Hepatic stellate cell (primary cell): ENCODE results near the gene CCDC195.

Experiments
- DNase-seq: peaks from one replicate; pipeline ENCODE4 v3.0.0; 2011; ENCODE audit warnings: low spot score

The CCDC195 gene

DNA sequence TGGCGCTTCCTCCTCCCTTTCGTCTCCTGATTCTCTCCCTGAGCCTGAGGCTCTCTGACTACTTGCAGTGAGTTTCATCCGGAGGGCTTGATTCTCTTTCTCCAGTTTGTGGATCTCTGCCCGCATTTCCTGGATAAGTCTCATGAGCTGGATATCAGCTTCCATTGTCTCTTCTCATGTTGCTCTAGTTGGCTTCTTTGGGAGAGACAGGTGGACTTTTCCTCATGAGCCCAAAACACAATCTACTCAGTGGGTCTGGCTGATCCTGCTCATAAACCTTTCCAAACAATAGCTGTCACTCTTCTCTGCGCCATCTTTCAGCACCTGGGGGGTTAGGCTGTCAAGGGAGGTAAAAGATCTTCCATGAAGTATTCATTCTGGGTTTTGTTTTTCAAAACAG lies at the start of gene CCDC195:
Gene CCDC195 (minus strand): TSS at position 165 of the 400 bp plus-strand sequence. CDS start 0 bp downstream, at position 165.
- no peak for DNase-seq

DNA sequence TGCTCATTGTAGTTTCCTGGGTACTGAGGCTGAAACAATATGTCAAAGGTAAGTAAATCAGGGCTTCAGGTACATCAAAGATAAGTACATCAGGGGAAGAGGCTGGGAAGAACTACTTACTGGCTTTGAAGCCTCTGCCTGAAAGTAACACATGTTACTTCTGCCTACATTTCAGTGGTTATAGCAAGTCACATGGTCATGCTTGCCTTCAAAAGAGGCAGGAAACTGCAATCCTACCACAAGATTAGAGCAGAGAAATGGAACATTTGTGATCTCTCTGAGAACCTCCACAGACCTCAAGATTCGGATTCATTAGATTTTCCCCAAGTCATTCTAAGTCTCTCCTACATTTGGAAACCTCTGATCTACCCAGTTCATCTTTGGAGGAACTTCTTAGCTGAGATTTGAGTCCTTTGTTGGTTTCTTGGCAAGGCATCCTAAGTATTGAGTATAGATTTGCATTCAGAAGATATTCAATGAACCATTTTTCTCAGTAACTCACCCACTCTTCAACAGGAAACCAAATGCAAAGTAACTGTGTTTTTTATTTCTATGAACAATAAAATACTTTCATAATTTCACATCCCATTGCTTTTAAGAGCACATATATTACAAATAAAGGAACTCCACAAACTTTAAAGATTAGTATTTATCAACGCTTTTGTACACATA lies 48.5 kb upstream of the CCDC195 start:
- no peak for DNase-seq

GRCh38 chr2:224757934-224758548 lies 41.9 kb upstream of the CCDC195 start:
- DNase-seq = no peak

- peak; percentile 31 for DNase-seq
Measured at GRCh38 chr2:224753743-224754540, 37.8 kb upstream of the CCDC195 start.

DNA sequence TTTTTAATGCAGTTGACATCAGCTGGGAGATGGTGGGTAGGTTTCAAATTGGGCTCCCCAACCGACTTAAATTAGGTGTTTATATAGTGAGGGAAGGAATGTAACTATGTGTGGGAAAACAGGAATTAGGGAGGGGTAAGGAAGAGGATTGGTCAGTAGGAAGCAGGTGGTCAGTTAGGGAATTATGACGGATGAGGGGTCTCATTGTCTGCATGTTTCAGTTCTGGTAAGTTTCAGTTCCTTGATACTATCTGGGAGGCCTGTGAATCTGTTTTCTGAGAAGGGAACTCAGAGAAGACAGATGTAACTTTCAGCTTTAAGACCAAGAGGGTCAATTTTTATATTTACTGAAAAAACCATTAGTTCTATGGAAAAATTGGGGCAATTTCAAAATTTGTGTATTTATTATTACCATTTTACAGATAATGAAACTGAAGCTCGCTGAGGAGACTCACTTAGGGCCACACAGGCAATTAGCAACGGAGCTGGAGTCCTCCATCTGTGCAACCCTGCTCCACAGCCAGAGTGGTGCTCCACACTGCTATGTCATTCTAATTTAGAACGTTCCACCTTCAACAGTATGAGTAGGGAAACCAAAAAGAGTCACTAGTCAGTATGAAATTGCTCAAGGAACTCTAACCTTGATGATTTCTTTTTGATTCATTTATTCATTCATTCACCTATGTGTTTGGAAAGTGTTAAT lies 36.0 kb upstream of the CCDC195 start:
- DNase-seq = no peak

GRCh38 chr2:224749136-224749535 lies 33.0 kb upstream of the CCDC195 start:
- no peak for DNase-seq

DNA sequence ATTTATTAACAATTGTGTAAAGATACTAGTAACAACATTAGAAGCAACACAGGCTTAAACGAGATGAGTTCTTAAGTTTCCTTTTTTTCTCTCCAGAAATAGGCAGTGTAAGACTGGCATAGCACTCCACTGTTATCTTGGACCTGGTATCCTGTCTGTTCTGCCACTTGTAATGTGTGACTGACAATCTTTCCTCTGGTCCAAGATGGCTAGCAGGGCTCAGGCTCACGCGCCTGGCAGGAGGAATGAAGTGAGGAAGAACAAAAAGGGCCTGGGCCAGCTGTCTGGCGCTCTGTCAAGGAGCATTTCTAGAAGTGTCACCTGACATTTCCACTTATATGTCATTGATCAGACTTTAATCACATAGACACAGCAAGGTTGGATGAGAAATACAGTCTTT lies 31.6 kb upstream of the CCDC195 start:
- no peak for DNase-seq

- no peak for DNase-seq
Measured at GRCh38 chr2:224736227-224736626, 20.1 kb upstream of the CCDC195 start.

DNA sequence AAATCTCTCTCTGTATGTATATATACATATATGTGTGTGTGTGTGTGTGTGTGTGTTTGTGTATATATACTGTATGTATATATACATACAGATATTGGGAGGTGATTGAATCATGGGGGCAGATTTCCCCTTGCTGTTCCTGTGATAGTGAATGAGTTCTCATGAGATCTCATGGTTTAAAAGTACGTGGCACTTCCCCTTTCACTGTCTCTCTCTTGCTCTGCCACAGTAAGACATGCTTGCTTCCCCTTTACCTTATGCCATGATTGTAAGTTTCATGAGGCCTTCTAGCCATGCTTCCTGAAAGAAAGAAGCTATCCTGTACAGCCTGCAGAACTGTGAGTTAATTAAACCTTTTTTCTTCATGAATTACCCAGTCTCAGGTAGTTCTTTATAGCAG lies 18.8 kb upstream of the CCDC195 start:
- no peak for DNase-seq

- DNase-seq = no peak
Measured at GRCh38 chr2:224731665-224732064, 15.5 kb upstream of the CCDC195 start.

- DNase-seq = no peak
Measured at GRCh38 chr2:224729435-224729834, 13.3 kb upstream of the CCDC195 start.

- no peak for DNase-seq
Measured at GRCh38 chr2:224724331-224724730, 8.2 kb upstream of the CCDC195 start.

GRCh38 chr2:224723586-224724217 lies 7.5 kb upstream of the CCDC195 start:
- no peak for DNase-seq

GRCh38 chr2:224722770-224723169 lies 6.6 kb upstream of the CCDC195 start:
- no peak for DNase-seq

DNA sequence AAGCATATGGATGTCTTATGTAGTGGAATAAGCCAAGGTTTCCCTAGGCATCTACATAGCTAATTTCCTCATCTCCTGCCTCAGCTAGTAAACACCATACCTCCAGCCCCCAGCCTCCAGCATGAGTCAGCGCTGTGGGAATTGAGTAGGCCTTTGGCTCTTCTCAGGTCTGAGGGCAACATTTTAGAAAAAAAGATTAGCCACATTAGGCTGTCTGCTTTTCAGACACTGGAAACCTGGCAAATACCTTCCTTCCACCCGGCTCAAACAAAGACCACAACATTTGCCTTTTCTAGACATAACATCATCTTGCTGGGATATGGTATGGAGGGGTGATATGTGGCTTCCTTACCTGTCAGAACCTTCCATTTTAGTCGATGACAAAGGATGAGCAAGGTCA lies 6.1 kb upstream of the CCDC195 start:
- DNase-seq = no peak

- no peak for DNase-seq
Measured at GRCh38 chr2:224716921-224717320, 756 bp upstream of the CCDC195 start.

DNA sequence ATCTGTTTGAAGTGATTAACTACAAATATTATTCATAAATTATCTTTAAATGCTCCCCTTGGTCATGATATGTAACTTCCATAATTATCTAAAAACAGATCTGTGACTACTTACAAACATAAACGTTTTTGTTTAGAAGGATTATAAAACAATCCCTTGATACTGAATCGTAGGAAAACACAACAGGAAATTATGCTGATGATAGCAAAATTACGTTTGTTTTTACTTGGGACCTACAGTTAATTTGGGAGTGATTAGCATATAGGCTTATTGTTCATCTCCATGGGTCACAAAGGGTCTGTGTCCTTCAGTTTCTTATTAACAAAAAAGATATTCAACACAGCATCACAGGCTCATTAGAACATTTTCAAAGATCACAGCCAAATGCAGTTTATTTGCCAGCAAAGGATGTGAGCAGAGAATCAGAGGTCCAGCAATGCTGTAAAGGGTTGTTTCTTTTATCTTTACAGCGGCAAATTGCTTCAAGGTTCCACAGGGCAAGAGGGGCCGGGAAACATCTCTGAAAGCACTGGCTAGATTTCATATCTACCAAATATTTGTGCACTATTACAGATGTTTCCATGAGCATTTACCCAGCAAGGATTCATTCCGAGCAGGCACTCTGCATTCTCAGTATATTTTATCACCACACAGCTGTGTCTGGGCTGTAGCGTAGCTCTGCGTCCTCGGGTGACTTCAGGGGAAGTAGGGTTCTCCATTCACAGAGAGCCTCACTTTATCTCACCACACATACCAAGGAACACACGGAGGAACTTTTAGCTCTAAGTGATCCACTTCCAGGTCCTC lies 4.1 kb downstream of the CCDC195 start:
- DNase-seq = peak; percentile 4

DNA sequence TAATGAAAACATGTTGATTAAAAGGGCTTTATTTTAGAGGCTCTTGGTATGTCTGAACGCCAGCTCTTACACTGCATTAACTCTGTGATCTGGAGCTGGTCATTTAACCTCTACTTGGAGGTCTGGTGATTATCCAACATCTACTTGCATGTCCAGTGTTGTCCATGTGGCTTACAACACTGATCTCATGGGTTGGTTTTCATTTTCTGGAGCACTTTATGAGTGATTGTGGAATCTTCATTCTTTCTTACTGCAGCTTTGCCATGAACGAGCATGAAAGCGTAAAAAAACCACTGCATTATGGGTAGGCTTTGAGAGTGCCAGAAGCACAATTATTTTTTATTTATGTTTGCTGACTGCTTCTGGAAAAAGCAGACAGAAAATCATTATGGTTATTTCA lies 4.8 kb downstream of the CCDC195 start:
- no peak for DNase-seq

DNA sequence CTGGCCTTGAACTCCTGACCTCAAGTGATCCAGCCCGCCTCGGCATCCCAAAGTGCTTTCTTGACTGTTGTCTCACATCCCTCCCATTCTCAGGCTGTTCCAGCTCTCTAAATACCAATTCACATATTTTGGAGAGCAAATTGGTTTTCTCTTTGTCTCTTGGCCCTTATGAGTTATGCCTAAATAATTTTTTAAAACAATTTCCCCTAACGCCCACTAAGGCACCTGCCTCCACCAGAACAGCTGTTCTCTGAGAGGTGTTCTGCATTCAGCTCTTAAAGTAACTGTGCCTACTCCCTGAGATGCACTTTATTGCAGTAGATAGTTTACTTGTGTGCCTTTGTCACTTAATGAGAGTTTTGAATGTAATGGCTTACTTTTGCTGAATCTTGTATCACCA lies 6.9 kb downstream of the CCDC195 start:
- DNase-seq = no peak

GRCh38 chr2:224694502-224694901 lies 21.7 kb downstream of the CCDC195 start:
- DNase-seq = no peak

GRCh38 chr2:224691563-224691962 lies 24.6 kb downstream of the CCDC195 start:
- DNase-seq = no peak
